HepG2 (cell line): ENCODE measurements around the gene TAS2R40. TPM values are rescaled to one million over a fixed set of nuclear protein-coding genes. Genes with fewer than 3 reads are reported as not detected.

Experiments used
- ATAD3A ChIP-seq: sonication (generic); formaldehyde crosslinking; IDR thresholded peaks from 2 replicates; pipeline ENCODE4 v1.4.0; 2020; ENCODE audit warnings: missing genetic modification reagents
- ESRRA ChIP-seq: sonication (generic); formaldehyde crosslinking; IDR thresholded peaks from 2 replicates; pipeline ENCODE4 v1.5.1; 2020; ENCODE audit warnings: mild to moderate bottlenecking, low read depth, missing genetic modification reagents
- KDM2A ChIP-seq: sonication (generic); formaldehyde crosslinking; IDR thresholded peaks from 2 replicates; pipeline ENCODE4 v1.4.0; 2020; ENCODE audit warnings: low read depth, missing genetic modification reagents, borderline replicate concordance
- KLF16 ChIP-seq, 2 experiments: sonication (generic) in 1 of 2; formaldehyde crosslinking in 1 of 2; IDR thresholded peaks; 2 replicates each; pipeline versions ENCODE4 v1.6.1 to v1.8.0; 2016 to 2023; ENCODE audit warnings: missing genetic modification reagents in 2 of 2, missing compliant biosample characterization in 1 of 2
- MED1 ChIP-seq: sonication (generic); formaldehyde crosslinking; IDR thresholded peaks from 2 replicates; pipeline ENCODE4 v1.4.0; 2020; ENCODE audit warnings: missing genetic modification reagents
- MIXL1 ChIP-seq: IDR thresholded peaks from 2 replicates; pipeline ENCODE4 v1.6.1; 2016
- NR2F2 ChIP-seq: IDR thresholded peaks from 2 replicates; pipeline ENCODE4 v1.6.1; 2012; ENCODE audit warnings: low read depth, inconsistent platforms, borderline replicate concordance
- ZMYM3 ChIP-seq: sonication (generic); formaldehyde crosslinking; IDR thresholded peaks from 2 replicates; pipeline ENCODE4 v1.5.1; 2020; ENCODE audit warnings: mild to moderate bottlenecking, missing genetic modification reagents
- ZNF121 ChIP-seq: sonication (generic); formaldehyde crosslinking; IDR thresholded peaks from 2 replicates; pipeline ENCODE4 v1.5.0; 2020; ENCODE audit warnings: mild to moderate bottlenecking, missing genetic modification reagents
- ZNF331 ChIP-seq: sonication (generic); formaldehyde crosslinking; IDR thresholded peaks from 2 replicates; pipeline ENCODE4 v1.4.0; 2020; ENCODE audit warnings: missing genetic modification reagents
- ZNF563 ChIP-seq: sonication (generic); formaldehyde crosslinking; IDR thresholded peaks from 2 replicates; pipeline ENCODE4 v1.8.0; 2022; ENCODE audit warnings: mild to moderate bottlenecking, moderate library complexity, missing genetic modification reagents
- ZNF652 ChIP-seq: IDR thresholded peaks from 2 replicates; pipeline ENCODE4 v1.6.1; 2016; ENCODE audit warnings: low read depth, borderline replicate concordance
- polyA plus RNA-seq, 8 experiments: library from polyadenylated mRNA; depleted of rRNA in 3 of 8; stranded (reverse) in 7 of 8; unstranded in 1 of 8; fragments of >200 nt; fragmentation: Illumina TruSeq in 4 of 8; extraction: Trizol in 4 of 8; gene quantifications; 2 replicates each; pipeline versions ENCODE4 v1.2.1 to v1.2.3, GENCODE V29; 2011 to 2016; ENCODE audit warnings: low read depth in 4 of 8, missing spikeins in 1 of 8, mixed read lengths in 1 of 8; ENCODE audit not compliant: insufficient read depth in 1 of 8
- total RNA-seq, 5 experiments: library from RNA; depleted of rRNA; stranded (reverse); fragments of >200 nt; fragmentation: Illumina TruSeq; extraction: Trizol; gene quantifications; 2 replicates each; pipeline ENCODE4 v1.2.3, GENCODE V29; 2016; ENCODE audit warnings: low read depth in 1 of 5
- TF ChIP-seq, protein P1 (sequence below), 2 experiments: sonication (generic) in 1 of 2; formaldehyde crosslinking in 1 of 2; IDR thresholded peaks; 2 replicates each; pipeline versions ENCODE4 v1.4.0 to v1.6.1; 2018 to 2020; ENCODE audit warnings: missing genetic modification reagents in 2 of 2, borderline replicate concordance in 1 of 2, low read depth in 1 of 2, mild to moderate bottlenecking in 1 of 2, missing biosample characterization in 1 of 2
- TF ChIP-seq, protein P2 (sequence below): sonication (generic); formaldehyde crosslinking; conservative IDR thresholded peaks from 2 replicates; pipeline ENCODE4 v1.4.0; 2020; ENCODE audit warnings: mild to moderate bottlenecking, missing genetic modification reagents, moderate library complexity
- TF ChIP-seq, protein P3 (sequence below): sonication (generic); formaldehyde crosslinking; IDR thresholded peaks from 2 replicates; pipeline ENCODE4 v1.8.1; 2023; ENCODE audit warnings: mild to moderate bottlenecking, missing genetic modification reagents

The TAS2R40 gene
- total and polyA plus RNA-seq, 2 of the 13 experiments (the other 11 are each of a cell fraction or from before 2014, with no cell fraction given), result not detected

DNA sequence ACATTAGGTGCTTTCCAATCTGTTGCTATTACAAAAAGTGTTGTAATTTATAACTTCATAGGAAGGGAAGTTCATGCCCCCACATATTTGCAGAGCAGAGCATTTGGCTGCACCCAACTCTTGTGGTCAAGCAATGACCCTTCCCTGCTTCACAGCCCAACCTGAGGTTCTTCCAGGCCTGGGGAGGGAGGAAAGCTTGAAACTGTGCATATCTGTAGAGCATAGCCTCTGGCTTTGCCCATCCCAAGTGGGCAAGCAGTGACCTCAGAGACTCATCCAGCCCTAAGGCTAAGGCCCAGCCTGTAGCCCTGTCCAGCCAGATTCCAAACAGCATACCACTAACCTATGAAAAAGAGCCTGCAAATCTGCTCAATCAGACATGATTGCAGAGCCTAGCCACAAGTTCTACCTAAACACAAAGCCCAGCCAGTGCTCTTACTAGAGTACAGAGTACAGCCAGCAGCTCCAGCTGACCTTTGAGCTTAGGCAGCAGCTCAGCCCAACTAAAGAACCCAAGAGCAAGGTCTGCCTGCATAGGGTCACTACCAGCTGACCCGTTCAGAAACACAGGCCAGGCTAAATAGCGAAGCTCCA lies 27.0 kb downstream of the TAS2R40 start (continued):
- TF ChIP-seq, protein P1, sequence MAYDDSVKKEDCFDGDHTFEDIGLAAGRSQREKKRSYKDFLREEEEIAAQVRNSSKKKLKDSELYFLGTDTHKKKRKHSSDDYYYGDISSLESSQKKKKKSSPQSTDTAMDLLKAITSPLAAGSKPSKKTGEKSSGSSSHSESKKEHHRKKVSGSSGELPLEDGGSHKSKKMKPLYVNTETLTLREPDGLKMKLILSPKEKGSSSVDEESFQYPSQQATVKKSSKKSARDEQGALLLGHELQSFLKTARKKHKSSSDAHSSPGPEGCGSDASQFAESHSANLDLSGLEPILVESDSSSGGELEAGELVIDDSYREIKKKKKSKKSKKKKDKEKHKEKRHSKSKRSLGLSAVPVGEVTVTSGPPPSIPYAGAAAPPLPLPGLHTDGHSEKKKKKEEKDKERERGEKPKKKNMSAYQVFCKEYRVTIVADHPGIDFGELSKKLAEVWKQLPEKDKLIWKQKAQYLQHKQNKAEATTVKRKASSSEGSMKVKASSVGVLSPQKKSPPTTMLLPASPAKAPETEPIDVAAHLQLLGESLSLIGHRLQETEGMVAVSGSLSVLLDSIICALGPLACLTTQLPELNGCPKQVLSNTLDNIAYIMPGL (CRISPR knock-in tag; IDR thresholded peaks at IDR 0.05; ENCODE audit: borderline replicate concordance in 1 of 2, low read depth in 1 of 2), result peak in 1 of 2 experiments; percentile 42; a peak in 1 of 4 replicates
- peak; percentile 96 for TF ChIP-seq ZNF121 (CRISPR knock-in tag)
- TF ChIP-seq KLF16 (CRISPR knock-in tag; IDR thresholded peaks at IDR 0.05), result 0 out of 4 replicates have a peak, but pooled peaks of 1 of the 2 experiments have one; percentile 28
- peak; percentile 98 for TF ChIP-seq ZNF331 (CRISPR knock-in tag)
- TF ChIP-seq, protein P2, sequence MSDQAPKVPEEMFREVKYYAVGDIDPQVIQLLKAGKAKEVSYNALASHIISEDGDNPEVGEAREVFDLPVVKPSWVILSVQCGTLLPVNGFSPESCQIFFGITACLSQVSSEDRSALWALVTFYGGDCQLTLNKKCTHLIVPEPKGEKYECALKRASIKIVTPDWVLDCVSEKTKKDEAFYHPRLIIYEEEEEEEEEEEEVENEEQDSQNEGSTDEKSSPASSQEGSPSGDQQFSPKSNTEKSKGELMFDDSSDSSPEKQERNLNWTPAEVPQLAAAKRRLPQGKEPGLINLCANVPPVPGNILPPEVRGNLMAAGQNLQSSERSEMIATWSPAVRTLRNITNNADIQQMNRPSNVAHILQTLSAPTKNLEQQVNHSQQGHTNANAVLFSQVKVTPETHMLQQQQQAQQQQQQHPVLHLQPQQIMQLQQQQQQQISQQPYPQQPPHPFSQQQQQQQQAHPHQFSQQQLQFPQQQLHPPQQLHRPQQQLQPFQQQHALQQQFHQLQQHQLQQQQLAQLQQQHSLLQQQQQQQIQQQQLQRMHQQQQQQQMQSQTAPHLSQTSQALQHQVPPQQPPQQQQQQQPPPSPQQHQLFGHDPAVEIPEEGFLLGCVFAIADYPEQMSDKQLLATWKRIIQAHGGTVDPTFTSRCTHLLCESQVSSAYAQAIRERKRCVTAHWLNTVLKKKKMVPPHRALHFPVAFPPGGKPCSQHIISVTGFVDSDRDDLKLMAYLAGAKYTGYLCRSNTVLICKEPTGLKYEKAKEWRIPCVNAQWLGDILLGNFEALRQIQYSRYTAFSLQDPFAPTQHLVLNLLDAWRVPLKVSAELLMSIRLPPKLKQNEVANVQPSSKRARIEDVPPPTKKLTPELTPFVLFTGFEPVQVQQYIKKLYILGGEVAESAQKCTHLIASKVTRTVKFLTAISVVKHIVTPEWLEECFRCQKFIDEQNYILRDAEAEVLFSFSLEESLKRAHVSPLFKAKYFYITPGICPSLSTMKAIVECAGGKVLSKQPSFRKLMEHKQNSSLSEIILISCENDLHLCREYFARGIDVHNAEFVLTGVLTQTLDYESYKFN (CRISPR knock-in tag), result peak; percentile 72
- TF ChIP-seq MIXL1 (CRISPR knock-in tag), result peak; percentile 65; the same call in 1 of the 2 replicates
- peak; percentile 73 for TF ChIP-seq NR2F2
- TF ChIP-seq ATAD3A, result no peak
- TF ChIP-seq, protein P3, sequence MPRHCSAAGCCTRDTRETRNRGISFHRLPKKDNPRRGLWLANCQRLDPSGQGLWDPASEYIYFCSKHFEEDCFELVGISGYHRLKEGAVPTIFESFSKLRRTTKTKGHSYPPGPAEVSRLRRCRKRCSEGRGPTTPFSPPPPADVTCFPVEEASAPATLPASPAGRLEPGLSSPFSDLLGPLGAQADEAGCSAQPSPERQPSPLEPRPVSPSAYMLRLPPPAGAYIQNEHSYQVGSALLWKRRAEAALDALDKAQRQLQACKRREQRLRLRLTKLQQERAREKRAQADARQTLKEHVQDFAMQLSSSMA (CRISPR knock-in tag), result no peak
- peak; percentile 72; the same call in 1 of the 2 replicates for TF ChIP-seq ESRRA (CRISPR knock-in tag)
- TF ChIP-seq ZNF652 (CRISPR knock-in tag), result peak; percentile 23; the same call in 1 of the 2 replicates
- peak; percentile 65; the same call in 1 of the 2 replicates for TF ChIP-seq ZMYM3
- peak; percentile 43; the same call in 1 of the 2 replicates for TF ChIP-seq MED1 (CRISPR knock-in tag)
- no peak for TF ChIP-seq ZNF563
- 0 out of 2 replicates have a peak, but pooled peaks have one; percentile 21 for TF ChIP-seq KDM2A (CRISPR knock-in tag)
